Activated CD4-positive, alpha-beta T cell treated with anti-CD3 and anti-CD28 coated beads, Interleukin-2, amount 50 U/mL, for 4 hours (primary cell): ENCODE data around the gene GAS1.

Experiments
- DNase-seq, 2 experiments: peaks; one replicate each; pipeline ENCODE4 v3.0.0-alpha.2; 2020

The GAS1 gene

GRCh38 chr9:86921151-86921923 lies 26.0 kb downstream of the GAS1 start:
- DNase-seq = no peak

GRCh38 chr9:86918556-86918955 lies 28.8 kb downstream of the GAS1 start:
- DNase-seq = no peak

GRCh38 chr9:86912210-86912609 lies 35.1 kb downstream of the GAS1 start:
- no peak for DNase-seq

GRCh38 chr9:86909388-86909787 lies 37.9 kb downstream of the GAS1 start:
- no peak for DNase-seq

GRCh38 chr9:86908261-86908660 lies 39.0 kb downstream of the GAS1 start:
- no peak for DNase-seq

GRCh38 chr9:86907346-86907745 lies 40.0 kb downstream of the GAS1 start:
- DNase-seq = no peak

GRCh38 chr9:86903734-86904085 lies 43.6 kb downstream of the GAS1 start:
- no peak for DNase-seq

GRCh38 chr9:86902991-86903733 lies 44.1 kb downstream of the GAS1 start:
- DNase-seq = no peak

- DNase-seq = no peak
Measured at GRCh38 chr9:86902586-86902985, 44.7 kb downstream of the GAS1 start.

- no peak for DNase-seq
Measured at GRCh38 chr9:86902176-86902575, 45.1 kb downstream of the GAS1 start.

- DNase-seq = no peak
Measured at GRCh38 chr9:86901511-86901910, 45.8 kb downstream of the GAS1 start.
